ENCODE results near the gene NOSTRIN. TPM values are rescaled to one million over a fixed set of nuclear protein-coding genes. Genes with fewer than 3 reads are reported as not detected.

The NOSTRIN gene
- polyA plus RNA-seq, 3 donors = not detected

GRCh38 chr2:168853471-168853870 is 51.0 kb downstream of the NOSTRIN start:
- Mint-ChIP-seq H3K4me1 (no peaks in the 10 kb centered on the region), H3K4me3 (no peak overlapping the region), H3K27me3 (ENCODE audit: low read depth in 3 of 3) (peaks cover 0 to 2% (median 0%) of the 10 kb centered on the region in 3 donors), H3K27ac (no peak overlapping the region), H3K9me3 (peaks cover 0 to 1% (median 0%) of the 10 kb centered on the region in 7 donors), H3K36me3 (peaks cover 30 to 44% of the 10 kb centered on the region in 2 donors)
- Histone ChIP-seq H3K27me3 (ENCODE audit: control insufficient read depth in 2 of 2, insufficient read depth in 2 of 2, low read length in 2 of 2) (no peaks in the 10 kb centered on the region), H2AFZ (ENCODE audit: insufficient read depth, low read depth, low read length, poor library complexity, severe bottlenecking) (no peak overlapping the region), H3K9me3 (replicated peaks in 1 of 2; ENCODE audit: control insufficient read depth in 1 of 2, insufficient read depth in 1 of 2, low read length in 2 of 2) (no peaks in the 10 kb centered on the region), H3K27ac (ENCODE audit: low read depth in 1 of 2, low read length in 2 of 2) (no peak overlapping the region), H3K79me2 (ENCODE audit: insufficient read depth, low read length) (no peaks in the 10 kb centered on the region), H3K4me3 (replicated peaks in 1 of 3; ENCODE audit: low read depth in 2 of 3, low read length in 3 of 3) (no peak overlapping the region), H3K4me2 (replicated peaks; ENCODE audit: extremely low read depth, low read length, poor library complexity, severe bottlenecking) (no peak overlapping the region), H3K4me1 (ENCODE audit: control insufficient read depth in 1 of 2, insufficient read depth in 2 of 2, low read length in 2 of 2) (no peaks in the 10 kb centered on the region), H4K20me1 (ENCODE audit: insufficient read depth, low read length) (no peaks in the 10 kb centered on the region), H3K36me3 (replicated peaks in 1 of 2; ENCODE audit: control insufficient read depth in 1 of 2, insufficient read depth in 2 of 2, low read length in 2 of 2) (peaks cover 4 to 11% of the 10 kb centered on the region in 2 donors), H3K9ac (ENCODE audit: insufficient read depth, low read length, poor library complexity, severe bottlenecking) (no peak overlapping the region)
- TF ChIP-seq CTCF (IDR thresholded peaks at IDR 0.05) = no peak
- no peak for DNase-seq
- 100% methylated on average over 1 of the region's 1 CpG for WGBS (ENCODE audit: insufficient coverage)
- intact Hi-C loops (cut with micrococcal nuclease) = no loop called here

GRCh38 chr2:168854651-168855050 is 52.2 kb downstream of the NOSTRIN start:
- H3K27ac Mint-ChIP-seq = no peak overlapping the region
- TF ChIP-seq CTCF (IDR thresholded peaks at IDR 0.05) = no peak

More at GRCh38 chr2:168854651-168855050, 52.2 kb downstream of the NOSTRIN start:
- intact Hi-C loops (cut with micrococcal nuclease) = no loop called here
- peaks cover 4 to 16% of the 10 kb centered on the region in 2 donors for H3K36me3 ChIP-seq (replicated peaks in 1 of 2; ENCODE audit: control insufficient read depth in 1 of 2, insufficient read depth in 2 of 2, low read length in 2 of 2)
- 100% methylated on average over 2 of the region's 5 CpGs for WGBS (ENCODE audit: insufficient coverage)
- no peak for DNase-seq
- no peaks in the 10 kb centered on the region for H3K9me3 ChIP-seq (replicated peaks in 1 of 2; ENCODE audit: control insufficient read depth in 1 of 2, insufficient read depth in 1 of 2, low read length in 2 of 2)
- no peak overlapping the region for H3K4me3 ChIP-seq (replicated peaks in 1 of 3; ENCODE audit: low read depth in 2 of 3, low read length in 3 of 3)
- H4K20me1 ChIP-seq (ENCODE audit: insufficient read depth, low read length) = no peaks in the 10 kb centered on the region
- no peak overlapping the region for H3K4me3 Mint-ChIP-seq
- no peak overlapping the region for H3K27ac ChIP-seq (ENCODE audit: low read depth in 1 of 2, low read length in 2 of 2)
- H3K9me3 Mint-ChIP-seq = peaks cover 0 to 1% (median 0%) of the 10 kb centered on the region in 7 donors
- no peaks in the 10 kb centered on the region for H3K4me1 Mint-ChIP-seq
- H3K4me2 ChIP-seq (replicated peaks; ENCODE audit: extremely low read depth, low read length, poor library complexity, severe bottlenecking) = no peak overlapping the region
- H3K27me3 Mint-ChIP-seq (ENCODE audit: low read depth in 3 of 3) = peaks cover 0 to 2% (median 2%) of the 10 kb centered on the region in 3 donors
- H2AFZ ChIP-seq (ENCODE audit: insufficient read depth, low read depth, low read length, poor library complexity, severe bottlenecking) = no peak overlapping the region
- H3K79me2 ChIP-seq (ENCODE audit: insufficient read depth, low read length) = no peaks in the 10 kb centered on the region
- peaks cover 35 to 55% of the 10 kb centered on the region in 2 donors for H3K36me3 Mint-ChIP-seq
- H3K4me1 ChIP-seq (ENCODE audit: control insufficient read depth in 1 of 2, insufficient read depth in 2 of 2, low read length in 2 of 2) = no peaks in the 10 kb centered on the region
- H3K9ac ChIP-seq (ENCODE audit: insufficient read depth, low read length, poor library complexity, severe bottlenecking) = no peak overlapping the region
- H3K27me3 ChIP-seq (ENCODE audit: control insufficient read depth in 2 of 2, insufficient read depth in 2 of 2, low read length in 2 of 2) = no peaks in the 10 kb centered on the region
